ENCODE measurements around the gene YKT6. TPM values are rescaled to one million over a fixed set of nuclear protein-coding genes. Genes with fewer than 3 reads are reported as not detected.

YKT6 gene
- total and polyA plus RNA-seq, 2 donors (not counting 3 experiments of a cell fraction or from before 2014, with no cell fraction given) = 117 to 120 TPM

DNA sequence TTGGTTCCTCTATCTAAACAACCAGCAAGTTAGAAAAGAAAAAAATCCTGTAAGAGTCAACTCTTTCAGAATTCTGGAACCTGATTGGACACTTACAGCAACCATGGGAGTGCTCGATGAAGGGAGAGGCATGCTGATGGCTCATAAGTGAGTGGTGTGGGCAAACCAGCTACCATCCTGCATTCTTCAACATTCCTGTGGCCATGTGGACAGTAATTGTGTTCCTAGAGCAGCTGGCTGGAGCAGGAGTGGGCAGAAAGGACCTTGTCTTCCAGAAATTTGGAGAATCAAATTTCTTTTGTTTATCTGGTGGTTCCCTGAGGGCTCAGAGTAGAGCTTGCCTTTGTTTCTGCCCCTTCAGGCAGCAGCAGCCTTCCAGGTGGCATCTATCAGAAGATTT is 37.2 kb upstream of the YKT6 start:
- dilution Hi-C loops (cut with MboI; ENCODE audit: extremely low pct_ligation_motif_present, low sequenced_read_pairs) (no loop called here), intact Hi-C loops (cut with micrococcal nuclease) (no loop called here)
- no peak overlapping the region for H3K4me3 ChIP-seq (replicated peaks in 1 of 3; ENCODE audit: insufficient read depth in 1 of 3, low read depth in 1 of 3, low read length in 3 of 3)
- FAIRE-seq (no peak), DNase-seq (ENCODE audit: low read depth, low spot score) (no peak)
- H3K4me1 ChIP-seq (ENCODE audit: control insufficient read depth, extremely low read depth, insufficient read depth, low read length) = no peaks in the 10 kb centered on the region
- TF ChIP-seq, protein P1, sequence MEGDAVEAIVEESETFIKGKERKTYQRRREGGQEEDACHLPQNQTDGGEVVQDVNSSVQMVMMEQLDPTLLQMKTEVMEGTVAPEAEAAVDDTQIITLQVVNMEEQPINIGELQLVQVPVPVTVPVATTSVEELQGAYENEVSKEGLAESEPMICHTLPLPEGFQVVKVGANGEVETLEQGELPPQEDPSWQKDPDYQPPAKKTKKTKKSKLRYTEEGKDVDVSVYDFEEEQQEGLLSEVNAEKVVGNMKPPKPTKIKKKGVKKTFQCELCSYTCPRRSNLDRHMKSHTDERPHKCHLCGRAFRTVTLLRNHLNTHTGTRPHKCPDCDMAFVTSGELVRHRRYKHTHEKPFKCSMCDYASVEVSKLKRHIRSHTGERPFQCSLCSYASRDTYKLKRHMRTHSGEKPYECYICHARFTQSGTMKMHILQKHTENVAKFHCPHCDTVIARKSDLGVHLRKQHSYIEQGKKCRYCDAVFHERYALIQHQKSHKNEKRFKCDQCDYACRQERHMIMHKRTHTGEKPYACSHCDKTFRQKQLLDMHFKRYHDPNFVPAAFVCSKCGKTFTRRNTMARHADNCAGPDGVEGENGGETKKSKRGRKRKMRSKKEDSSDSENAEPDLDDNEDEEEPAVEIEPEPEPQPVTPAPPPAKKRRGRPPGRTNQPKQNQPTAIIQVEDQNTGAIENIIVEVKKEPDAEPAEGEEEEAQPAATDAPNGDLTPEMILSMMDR (IDR thresholded peaks at IDR 0.05; ENCODE audit: extremely low read depth in 1 of 2, insufficient read depth in 1 of 2, low read depth in 1 of 2, low read length in 2 of 2) = no peak
- TF ChIP-seq POLR2AphosphoS5 (IDR thresholded peaks at IDR 0.05; ENCODE audit: insufficient read depth, low read depth, low read length) (no peak), MYC (IDR thresholded peaks at IDR 0.05; ENCODE audit: low read depth, low read length) (no peak), FOS (IDR thresholded peaks at IDR 0.05; ENCODE audit: borderline replicate concordance, insufficient read depth, low read length) (no peak), POLR2A (IDR thresholded peaks at IDR 0.05; ENCODE audit: low read depth, low read length) (no peak), GATA2 (IDR thresholded peaks at IDR 0.05; ENCODE audit: insufficient read depth, insufficient read length, low read depth, low read length) (no peak), EZH2 (IDR thresholded peaks at IDR 0.05; ENCODE audit: borderline replicate concordance, low read depth, low read length, severe bottlenecking) (no peak), JUN (IDR thresholded peaks at IDR 0.05; ENCODE audit: borderline replicate concordance, insufficient read depth, insufficient read length, low read depth) (no peak)
- TF ChIP-seq, protein P2, sequence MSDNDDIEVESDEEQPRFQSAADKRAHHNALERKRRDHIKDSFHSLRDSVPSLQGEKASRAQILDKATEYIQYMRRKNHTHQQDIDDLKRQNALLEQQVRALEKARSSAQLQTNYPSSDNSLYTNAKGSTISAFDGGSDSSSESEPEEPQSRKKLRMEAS (IDR thresholded peaks at IDR 0.05; ENCODE audit: insufficient read depth, insufficient read length) = no peak
- no peak overlapping the region for H2AFZ ChIP-seq (ENCODE audit: low read depth, low read length)
- no peaks in the 10 kb centered on the region for H4K20me1 ChIP-seq (replicated peaks; ENCODE audit: control insufficient read depth, extremely low read depth, insufficient read depth, low read length)
- no peaks in the 10 kb centered on the region for H3K9me3 ChIP-seq (replicated peaks; ENCODE audit: control insufficient read depth, insufficient read depth, low read length)
- H3K27me3 ChIP-seq (ENCODE audit: control insufficient read depth in 2 of 2, insufficient read depth in 2 of 2, low read length in 2 of 2) = peaks cover 19 to 36% of the 10 kb centered on the region in 2 experiments
- no peaks in the 10 kb centered on the region for H3K9me1 ChIP-seq (replicated peaks; ENCODE audit: control insufficient read depth, extremely low read depth, insufficient read depth, low read length)
- no TSS peak for BruUV-seq (replicated peaks)
- no peak overlapping the region for H3K4me2 ChIP-seq (ENCODE audit: insufficient read depth, low read length)
- ChIA-PET CTCF (interaction anchor here (0.9 kb wide), 1 partner anchor 13 kb away, joined by 5 read pairs; no protein-coding TSS in a partner anchor), POLR2A (no interaction called here)
- H3K9ac ChIP-seq (replicated peaks; ENCODE audit: extremely low read depth, insufficient read depth, low read length) = no peak overlapping the region
- H3K36me3 ChIP-seq (ENCODE audit: control insufficient read depth in 2 of 2, extremely low read depth in 1 of 2, insufficient read depth in 2 of 2, low read length in 2 of 2) = no peaks in the 10 kb centered on the region
- H3K79me2 ChIP-seq (ENCODE audit: control insufficient read depth, insufficient read depth, low read length) = no peaks in the 10 kb centered on the region
- H3K27ac ChIP-seq (ENCODE audit: insufficient read depth, low read depth, low read length) = no peak overlapping the region

All from endothelial cell of umbilical vein (primary cell).